Activated CD8-positive, alpha-beta memory T cell treated with anti-CD3 and anti-CD28 coated beads, Interleukin-2, amount 10 ng/mL, durations not matched to agents 7 days and 5 days (primary cell): ENCODE measurements around the gene TIMM44. TPM values are rescaled to one million over a fixed set of nuclear protein-coding genes. Genes with fewer than 3 reads are reported as not detected.
A peak's percentile ranks its signal among the peaks of the same experiment; 100 is the strongest.

Source experiments
- ATAC-seq: fragments of 150-1000 bp; cut with Tn5 transposase; one replicate; pipeline ENCODE4 v1.10.0; 2021; ENCODE audit warnings: moderate library complexity
- CTCF ChIA-PET: fragments of 350-600 bp; sonication (Branson Sonifier 250); formaldehyde crosslinking; loops from one replicate; lab custom pipeline; 2021; ENCODE audit warnings: antibody characterized with exemption; lab: Charles Lee
- DNase-seq: peaks from one replicate; pipeline ENCODE4 v3.0.0-alpha.2; 2020
- H3K27ac Mint-ChIP-seq: one replicate; pipeline ENCODE4 v1.8.0; 2021; ENCODE audit warnings: mild to moderate bottlenecking, mixed read lengths
- H3K27me3 Mint-ChIP-seq: one replicate; pipeline ENCODE4 v1.8.0; 2021; ENCODE audit warnings: mixed read lengths
- H3K36me3 Mint-ChIP-seq: one replicate; pipeline ENCODE4 v1.8.0; 2021; ENCODE audit warnings: mild to moderate bottlenecking, mixed read lengths
- H3K4me1 Mint-ChIP-seq: one replicate; pipeline ENCODE4 v1.8.0; 2021; ENCODE audit warnings: mixed read lengths
- H3K4me3 Mint-ChIP-seq: one replicate; pipeline ENCODE4 v1.8.0; 2021; ENCODE audit warnings: mild to moderate bottlenecking, moderate library complexity, mixed read lengths
- H3K9me3 Mint-ChIP-seq: one replicate; pipeline ENCODE4 v1.8.0; 2022; ENCODE audit warnings: low read depth, mixed read lengths
- total RNA-seq, 2 experiments: library from RNA; stranded (reverse); gene quantifications; one replicate each; pipeline ENCODE4 v1.2.3, GENCODE V29; 2021

The TIMM44 gene
- total RNA-seq, 2 experiments from 2014 or later, result 63.7 to 76.4 TPM

- Mint-ChIP-seq H3K9me3 (peaks cover 3% of the 10 kb centered on the region), H3K27me3 (peaks cover 24% of the 10 kb centered on the region), H3K36me3 (no peaks in the 10 kb centered on the region), H3K27ac (no peak overlapping the region), H3K4me1 (no peaks in the 10 kb centered on the region), H3K4me3 (no peak overlapping the region)
- CTCF ChIA-PET, result interaction anchor here (1.7 kb wide), 1 partner anchor 17 kb away, joined by 6 read pairs; no protein-coding TSS in a partner anchor
- ATAC-seq (no peak), DNase-seq (no peak)
Observed at GRCh38 chr19:7885818-7886217, 57.6 kb downstream of the TIMM44 start.

GRCh38 chr19:7883796-7884570 is 59.5 kb downstream of the TIMM44 start:
- CTCF ChIA-PET, result interaction anchor here (1.3 kb wide), 1 partner anchor 15 kb away, joined by 8 read pairs; no protein-coding TSS in a partner anchor
- ATAC-seq (no peak), DNase-seq (no peak)
- Mint-ChIP-seq H3K27me3 (peaks cover 14% of the 10 kb centered on the region), H3K27ac (no peak overlapping the region), H3K4me1 (no peaks in the 10 kb centered on the region), H3K4me3 (no peak overlapping the region), H3K36me3 (no peaks in the 10 kb centered on the region), H3K9me3 (peaks cover 3% of the 10 kb centered on the region)

- Mint-ChIP-seq H3K27me3 (peaks cover 10% of the 10 kb centered on the region), H3K27ac (no peak overlapping the region), H3K4me1 (no peaks in the 10 kb centered on the region), H3K4me3 (no peak overlapping the region), H3K9me3 (peaks cover 3% of the 10 kb centered on the region), H3K36me3 (no peaks in the 10 kb centered on the region)
- ATAC-seq, result no peak
- no peak for DNase-seq
- CTCF ChIA-PET, result interaction anchor here (1.0 to 2.9 kb wide), 3 partner anchors 14 to 16 kb away, joined by 3 to 10 read pairs (median 8); no protein-coding TSS in a partner anchor
Observed at GRCh38 chr19:7883105-7883504, 60.4 kb downstream of the TIMM44 start.

- Mint-ChIP-seq H3K27me3 (no peaks in the 10 kb centered on the region), H3K9me3 (peaks cover 3% of the 10 kb centered on the region), H3K27ac (no peak overlapping the region), H3K4me3 (no peak overlapping the region), H3K4me1 (no peaks in the 10 kb centered on the region), H3K36me3 (no peaks in the 10 kb centered on the region)
- CTCF ChIA-PET, result interaction anchor here (0.8 to 2.9 kb wide), 2 partner anchors 13 to 16 kb away, joined by 3 to 10 read pairs; no protein-coding TSS in a partner anchor
- ATAC-seq, result no peak
- no peak for DNase-seq
Observed at GRCh38 chr19:7881910-7882309, 61.6 kb downstream of the TIMM44 start.

- H3K27me3 Mint-ChIP-seq, result peaks cover 11% of the 10 kb centered on the region
- CTCF ChIA-PET, result interaction anchor here (1.5 to 1.8 kb wide), 2 partner anchors 10 to 24 kb away, joined by 6 read pairs; partner anchors contain the start of gene MAP2K7
- H3K27ac Mint-ChIP-seq, result no peak overlapping the region
- DNase-seq (no peak), ATAC-seq (peak; percentile 27)
- no peaks in the 10 kb centered on the region for H3K4me1 Mint-ChIP-seq
- H3K9me3 Mint-ChIP-seq, result peaks cover 3% of the 10 kb centered on the region
- H3K4me3 Mint-ChIP-seq, result no peak overlapping the region
- no peaks in the 10 kb centered on the region for H3K36me3 Mint-ChIP-seq
Observed at GRCh38 chr19:7879836-7880235, 63.6 kb downstream of the TIMM44 start.

GRCh38 chr19:7879111-7879807 is 64.2 kb downstream of the TIMM44 start:
- CTCF ChIA-PET, result interaction anchor here (0.7 to 1.5 kb wide), 2 partner anchors 10 to 66 kb away, joined by 3 to 6 read pairs; no protein-coding TSS in a partner anchor
- Mint-ChIP-seq H3K4me1 (no peaks in the 10 kb centered on the region), H3K27ac (no peak overlapping the region), H3K36me3 (no peaks in the 10 kb centered on the region), H3K9me3 (peaks cover 3% of the 10 kb centered on the region), H3K4me3 (no peak overlapping the region), H3K27me3 (peaks cover 15% of the 10 kb centered on the region)
- peak; percentile 27 for ATAC-seq
- no peak for DNase-seq

- ATAC-seq, result no peak
- H3K9me3 Mint-ChIP-seq, result peaks cover 3% of the 10 kb centered on the region
- DNase-seq, result no peak
- peaks cover 26% of the 10 kb centered on the region for H3K27me3 Mint-ChIP-seq
- peaks cover 3% of the 10 kb centered on the region for H3K4me1 Mint-ChIP-seq
- CTCF ChIA-PET, result interaction anchor here (1.2 kb wide), 1 partner anchor 8 kb away, joined by 5 read pairs; no protein-coding TSS in a partner anchor
- no peak overlapping the region for H3K27ac Mint-ChIP-seq
- no peak overlapping the region for H3K4me3 Mint-ChIP-seq
- H3K36me3 Mint-ChIP-seq, result no peaks in the 10 kb centered on the region
Observed at GRCh38 chr19:7877249-7877836, 66.1 kb downstream of the TIMM44 start.

Other genes starting within 250 kb of the TIMM44 start
- under 1 TPM in 1 of 2 experiments, not detected in 1; 0.23 TPM for gene FCER2, start 241.5 kb downstream of the TIMM44 start, total RNA-seq
- not detected for gene CLEC4G, start 211.6 kb downstream of the TIMM44 start, total RNA-seq
- gene CD209, start 196.1 kb downstream of the TIMM44 start, total RNA-seq, result not detected
- not detected for gene CLEC4M, start 180.4 kb downstream of the TIMM44 start, total RNA-seq
- gene EVI5L, start 113.4 kb downstream of the TIMM44 start, total RNA-seq, result 1 to 10 TPM; 6.0 to 6.1 TPM
- under 1 TPM in 1 of 2 experiments, not detected in 1; 0.06 TPM for gene PRR36, start 69.3 kb downstream of the TIMM44 start, total RNA-seq
- not detected for gene LRRC8E, start 55.2 kb downstream of the TIMM44 start, total RNA-seq
- 10 to 100 TPM; 38.0 to 41.6 TPM for gene MAP2K7, start 39.8 kb downstream of the TIMM44 start, total RNA-seq
- 1 to 10 TPM; 7.7 to 9.1 TPM for gene TGFBR3L, start 28.8 kb downstream of the TIMM44 start, total RNA-seq
- gene SNAPC2, start 23.3 kb downstream of the TIMM44 start, total RNA-seq, result 10 to 100 TPM; 18.0 to 24.0 TPM
- gene CTXN1, start 17.5 kb downstream of the TIMM44 start, total RNA-seq, result under 1 TPM in 1 of 2 experiments, not detected in 1; 0.23 TPM
- 100 to 1,000 TPM; 119 to 150 TPM for gene ELAVL1, start 62.0 kb upstream of the TIMM44 start, total RNA-seq
- not detected for gene CCL25, start 109.1 kb upstream of the TIMM44 start, total RNA-seq
- gene FBN3, start 205.9 kb upstream of the TIMM44 start, total RNA-seq, result under 1 TPM in 1 of 2 experiments, not detected in 1; 0.06 TPM